ENCODE data around the gene PCBP3.
"Not testable (repeated sequence)": the region's sequence is repeated elsewhere in the genome, so short reads cannot be mapped to it uniquely, and the experiment has no call there.

PCBP3 gene

GRCh38 chr21:45940621-45941337, 297.3 kb downstream of the PCBP3 start:
- DNase-seq, result no peak

- DNase-seq, result no peak
Observed at GRCh38 chr21:45941338-45941710, 297.8 kb downstream of the PCBP3 start.

GRCh38 chr21:45941717-45942546, 298.4 kb downstream of the PCBP3 start:
- no peak for DNase-seq

- DNase-seq, result no peak
Observed at GRCh38 chr21:45942755-45943629, 299.5 kb downstream of the PCBP3 start.

GRCh38 chr21:45943630-45944540, 300.4 kb downstream of the PCBP3 start:
- DNase-seq, result no peak

- no peak for DNase-seq
Observed at GRCh38 chr21:45944601-45945000, 301.1 kb downstream of the PCBP3 start.

- DNase-seq, result no peak
Observed at GRCh38 chr21:45945066-45945867, 301.7 kb downstream of the PCBP3 start.

GRCh38 chr21:45945868-45946210, 302.3 kb downstream of the PCBP3 start:
- no peak for DNase-seq

- DNase-seq, result no peak
Observed at GRCh38 chr21:45947296-45947695, 303.8 kb downstream of the PCBP3 start.

GRCh38 chr21:45947716-45948255, 304.3 kb downstream of the PCBP3 start:
- no peak for DNase-seq

GRCh38 chr21:45948576-45949141, 305.1 kb downstream of the PCBP3 start:
- no peak for DNase-seq

- no peak for DNase-seq
Observed at GRCh38 chr21:45949928-45950739, 306.6 kb downstream of the PCBP3 start.

- peak; percentile 67 for DNase-seq
Observed at GRCh38 chr21:45950740-45951515, 307.4 kb downstream of the PCBP3 start.

- no peak for DNase-seq
Observed at GRCh38 chr21:45951676-45952075, 308.2 kb downstream of the PCBP3 start.

GRCh38 chr21:45952527-45952926, 309.0 kb downstream of the PCBP3 start:
- DNase-seq, result not testable (repeated sequence)

GRCh38 chr21:45952974-45953373, 309.4 kb downstream of the PCBP3 start:
- DNase-seq, result no peak

- DNase-seq, result no peak
Observed at GRCh38 chr21:45954261-45954660, 310.7 kb downstream of the PCBP3 start.

- no peak for DNase-seq
Observed at GRCh38 chr21:45954921-45955320, 311.4 kb downstream of the PCBP3 start.

GRCh38 chr21:45957551-45957950, 314.0 kb downstream of the PCBP3 start:
- DNase-seq, result no peak
